Measurements from ENCODE around the gene SHISA4. TPM values are rescaled to one million over a fixed set of nuclear protein-coding genes. Genes with fewer than 3 reads are reported as not detected.
"Not testable (repeated sequence)": the region's sequence is repeated elsewhere in the genome, so short reads cannot be mapped to it uniquely, and the experiment has no call there.

The SHISA4 gene
- total RNA-seq, 1 donor from 2014 or later: 23.6 TPM

GRCh38 chr1:201895913-201896807 lies 7.5 kb downstream of the SHISA4 start:
- DNase-seq (ENCODE audit: extremely low read depth, low read depth, low spot score): no peak

GRCh38 chr1:201896951-201897391 lies 8.3 kb downstream of the SHISA4 start:
- DNase-seq (ENCODE audit: extremely low read depth, low read depth, low spot score): no peak

- no peak for DNase-seq (ENCODE audit: extremely low read depth, low read depth, low spot score)
Measured at GRCh38 chr1:201898240-201898894, 9.7 kb downstream of the SHISA4 start.

GRCh38 chr1:201898992-201899391 lies 10.3 kb downstream of the SHISA4 start:
- no peak for DNase-seq (ENCODE audit: extremely low read depth, low read depth, low spot score)

- no peak for DNase-seq (ENCODE audit: extremely low read depth, low read depth, low spot score)
Measured at GRCh38 chr1:201899683-201900429, 11.2 kb downstream of the SHISA4 start.

GRCh38 chr1:201900476-201900875 lies 11.8 kb downstream of the SHISA4 start:
- no peak for DNase-seq (ENCODE audit: extremely low read depth, low read depth, low spot score)

- not testable (repeated sequence) for DNase-seq (ENCODE audit: extremely low read depth, low read depth, low spot score)
Measured at GRCh38 chr1:201901036-201901435, 12.3 kb downstream of the SHISA4 start.

- no peak for DNase-seq (ENCODE audit: extremely low read depth, low read depth, low spot score)
Measured at GRCh38 chr1:201902198-201902597, 13.5 kb downstream of the SHISA4 start.

GRCh38 chr1:201903135-201903534 lies 14.4 kb downstream of the SHISA4 start:
- no peak for DNase-seq (ENCODE audit: extremely low read depth, low read depth, low spot score)

GRCh38 chr1:201904579-201904978 lies 15.9 kb downstream of the SHISA4 start:
- peak; percentile 66 for DNase-seq (ENCODE audit: extremely low read depth, low read depth, low spot score)

- DNase-seq (ENCODE audit: extremely low read depth, low read depth, low spot score): no peak
Measured at GRCh38 chr1:201905234-201905890, 16.7 kb downstream of the SHISA4 start.

- no peak for DNase-seq (ENCODE audit: extremely low read depth, low read depth, low spot score)
Measured at GRCh38 chr1:201906336-201906735, 17.6 kb downstream of the SHISA4 start.

GRCh38 chr1:201907621-201908020 lies 18.9 kb downstream of the SHISA4 start:
- no peak for DNase-seq (ENCODE audit: extremely low read depth, low read depth, low spot score)

GRCh38 chr1:201911826-201912571 lies 23.3 kb downstream of the SHISA4 start:
- no peak for DNase-seq (ENCODE audit: extremely low read depth, low read depth, low spot score)

GRCh38 chr1:201912832-201913231 lies 24.1 kb downstream of the SHISA4 start:
- no peak for DNase-seq (ENCODE audit: extremely low read depth, low read depth, low spot score)

GRCh38 chr1:201914456-201915235 lies 25.9 kb downstream of the SHISA4 start:
- DNase-seq (ENCODE audit: extremely low read depth, low read depth, low spot score): no peak

GRCh38 chr1:201916649-201917249 lies 28.1 kb downstream of the SHISA4 start:
- DNase-seq (ENCODE audit: extremely low read depth, low read depth, low spot score): peak; percentile 73

GRCh38 chr1:201917362-201918033 lies 28.8 kb downstream of the SHISA4 start:
- DNase-seq (ENCODE audit: extremely low read depth, low read depth, low spot score): peak; percentile 64
